Activated gamma-delta T cell (primary cell): Measurements from ENCODE around the gene SNAPC3.

Source experiments
- DNase-seq: peaks from one replicate; lab custom pipeline; 2025; lab: John Stamatoyannopoulos, UW

The SNAPC3 gene

DNA sequence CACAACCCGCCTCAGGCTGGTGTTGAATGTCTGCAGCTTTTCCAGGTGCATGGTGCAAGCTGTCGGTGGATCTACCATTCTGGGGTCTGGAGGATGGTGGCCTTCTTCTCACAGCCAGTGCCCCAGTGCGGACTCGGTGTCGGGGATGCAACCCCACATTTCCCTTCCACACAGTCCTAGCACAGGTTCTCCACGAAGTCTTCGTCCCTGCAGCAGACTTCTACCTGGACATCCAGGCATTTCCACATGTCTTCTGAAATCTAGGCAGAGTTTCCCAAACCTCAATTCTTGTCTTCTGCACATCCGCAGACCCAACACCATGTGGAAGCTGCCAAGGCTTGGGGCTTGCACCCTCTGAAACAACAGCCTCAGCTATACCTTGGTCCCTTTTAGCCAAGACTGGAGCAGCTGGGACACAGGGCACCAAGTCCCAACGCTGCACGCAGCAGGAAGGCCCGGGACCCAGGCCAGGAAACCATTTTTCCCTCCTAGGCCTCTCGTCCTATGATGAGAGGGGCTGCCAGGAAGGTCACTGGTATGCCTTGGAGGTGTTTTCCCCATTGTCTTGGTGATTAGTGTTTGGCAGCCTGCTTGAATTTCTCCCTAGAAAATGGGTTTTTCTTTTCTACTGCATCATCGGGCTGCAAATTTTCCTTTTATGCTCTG, 69.9 kb downstream of the SNAPC3 start:
- no peak for DNase-seq

DNA sequence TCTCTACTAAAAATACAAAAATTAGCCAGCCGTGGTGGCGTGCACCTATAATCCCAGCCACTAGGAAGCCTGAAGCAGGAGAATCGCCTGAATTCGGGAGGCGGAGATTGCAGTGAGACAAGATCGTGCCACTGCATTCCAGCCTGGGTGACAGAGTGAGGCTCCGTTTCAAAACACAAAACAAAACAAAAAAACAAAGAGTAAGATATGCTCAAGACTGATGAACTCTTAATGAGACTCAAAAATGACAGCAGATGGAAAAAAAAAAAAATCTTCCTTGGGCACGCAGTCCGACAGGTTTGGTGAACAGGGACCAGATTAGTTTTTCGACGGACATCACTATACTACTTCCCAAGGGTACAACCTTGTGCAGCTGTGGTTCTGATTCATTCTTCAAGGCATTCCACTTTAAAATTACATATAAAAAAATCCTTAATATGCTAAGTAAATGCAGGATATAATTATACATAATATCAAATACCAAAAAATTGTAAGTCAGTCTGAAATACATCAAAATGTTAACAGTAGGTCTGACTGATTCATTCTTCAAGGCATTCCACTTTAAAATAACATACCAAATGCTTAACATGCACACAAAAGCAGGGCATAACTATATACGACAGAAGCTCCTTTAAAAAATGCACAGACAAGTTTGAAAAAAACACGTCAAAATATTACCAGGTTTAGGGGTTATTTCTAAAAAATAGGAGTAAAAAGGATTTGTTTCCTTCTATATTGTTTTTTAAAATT, 75.7 kb downstream of the SNAPC3 start:
- DNase-seq: no peak

DNA sequence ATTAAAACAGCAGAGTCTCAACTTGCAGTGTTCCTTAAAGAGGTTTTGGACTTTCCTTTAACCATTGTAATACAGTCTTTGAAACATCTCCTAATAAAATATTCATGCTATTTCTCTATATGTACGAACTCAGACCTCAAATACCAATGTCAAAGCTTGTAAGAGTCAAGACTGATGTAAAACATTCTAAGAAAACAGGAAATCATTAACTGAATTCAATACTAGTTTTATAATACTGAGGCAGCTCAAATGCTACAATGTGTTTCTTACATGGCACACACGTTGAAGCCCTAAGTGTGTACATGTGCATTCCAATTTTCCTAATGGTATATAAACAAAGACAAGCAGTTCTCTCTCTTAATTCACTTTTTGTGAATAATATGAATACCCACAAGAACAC, 76.5 kb downstream of the SNAPC3 start:
- DNase-seq: no peak

DNA sequence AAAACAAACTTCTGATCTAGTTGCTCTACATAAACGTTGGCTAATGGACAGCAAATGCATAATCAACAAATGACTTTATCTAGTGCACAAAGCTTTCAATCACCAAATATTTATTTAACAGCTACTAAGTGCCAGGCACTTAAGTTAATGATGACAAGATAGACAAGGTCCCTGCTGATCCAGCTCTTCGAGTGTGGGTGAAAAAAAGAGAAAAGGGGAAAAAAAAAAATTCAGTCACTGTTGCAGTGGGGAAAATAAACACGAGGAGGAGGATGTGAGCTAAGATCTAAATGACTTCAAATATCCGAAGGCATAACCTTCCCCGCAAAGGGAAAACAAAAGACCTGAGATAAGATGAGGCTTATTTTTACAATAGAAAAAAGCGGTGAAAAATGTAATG, 78.5 kb downstream of the SNAPC3 start:
- no peak for DNase-seq

DNA sequence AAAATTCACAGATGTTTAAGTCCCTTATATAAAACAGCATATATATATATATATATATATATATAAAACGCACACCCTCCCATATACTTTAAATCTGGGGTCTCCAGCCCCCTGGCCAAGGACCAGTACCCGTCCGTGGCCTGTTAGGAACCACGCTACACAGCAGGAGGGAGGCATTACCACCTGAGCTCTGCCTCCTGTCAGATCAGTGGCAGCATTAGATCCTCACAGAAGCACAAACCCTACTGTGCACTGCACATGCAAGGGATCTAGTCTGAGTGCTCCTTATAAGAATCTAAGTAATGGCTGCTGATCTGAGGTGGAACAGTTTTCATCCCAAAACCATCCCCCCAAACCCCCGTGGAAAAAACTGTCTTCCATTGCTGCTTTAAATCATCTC, 79.1 kb downstream of the SNAPC3 start:
- DNase-seq: no peak

DNA sequence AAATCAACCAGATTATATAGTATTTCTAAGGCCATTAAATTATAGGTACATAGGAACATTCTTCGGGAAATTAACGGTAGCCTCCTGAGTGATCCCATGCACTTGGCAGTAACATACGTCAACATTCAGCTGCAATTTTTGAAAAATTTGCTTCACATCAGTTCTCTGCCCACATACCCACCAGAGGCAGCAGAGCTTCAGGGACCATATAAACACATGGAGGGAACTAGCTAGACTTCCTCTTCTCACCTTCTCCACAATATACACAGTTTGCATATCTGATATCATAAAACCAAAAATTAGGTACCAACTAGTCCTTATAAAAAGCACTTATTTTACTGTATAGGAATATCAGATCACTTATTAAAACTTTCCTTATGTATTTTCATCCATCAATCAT, 83.2 kb downstream of the SNAPC3 start:
- no peak for DNase-seq

DNA sequence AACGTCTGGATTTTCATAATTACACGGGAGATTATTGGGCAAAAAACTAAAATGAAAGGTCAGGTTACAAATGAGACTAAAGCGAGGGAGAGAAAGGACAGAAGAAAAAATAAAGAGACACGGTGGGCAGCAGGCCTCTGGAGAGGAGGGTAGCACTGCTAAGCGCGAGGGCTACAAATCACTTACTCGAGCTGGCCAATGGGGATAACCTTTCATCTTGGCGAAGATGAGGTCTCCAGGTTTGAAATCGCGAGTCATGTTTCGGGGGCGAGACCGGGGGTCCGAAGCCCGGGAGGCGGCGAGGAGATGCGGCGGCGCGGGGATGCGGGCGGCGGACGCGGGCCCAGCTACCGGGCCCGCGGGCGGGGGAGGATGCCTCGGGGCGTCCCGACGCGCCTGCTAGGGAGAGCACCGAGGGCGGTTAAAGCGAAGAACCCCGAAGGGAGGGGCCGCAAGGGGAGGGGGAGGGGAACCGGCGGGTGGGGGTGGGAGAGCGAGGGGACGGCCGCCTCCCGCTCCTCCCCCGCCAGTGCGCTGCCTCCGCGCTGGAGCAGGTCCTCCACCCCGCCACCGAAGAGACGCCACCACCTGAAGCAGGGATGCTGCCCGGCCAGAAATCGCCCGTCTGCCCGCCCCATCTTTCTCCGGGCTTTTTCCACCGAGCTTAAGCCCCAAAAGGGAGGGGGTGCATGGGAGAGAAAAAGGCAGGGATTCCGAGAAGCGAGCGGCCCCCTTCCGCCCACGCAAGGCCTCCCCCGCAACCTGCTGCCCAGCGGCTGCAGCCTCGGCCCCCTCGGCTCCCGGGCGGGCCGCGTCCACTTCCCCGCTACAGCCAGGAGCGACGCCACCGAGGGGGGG, 87.5 kb downstream of the SNAPC3 start:
- peak; percentile 42 for DNase-seq

DNA sequence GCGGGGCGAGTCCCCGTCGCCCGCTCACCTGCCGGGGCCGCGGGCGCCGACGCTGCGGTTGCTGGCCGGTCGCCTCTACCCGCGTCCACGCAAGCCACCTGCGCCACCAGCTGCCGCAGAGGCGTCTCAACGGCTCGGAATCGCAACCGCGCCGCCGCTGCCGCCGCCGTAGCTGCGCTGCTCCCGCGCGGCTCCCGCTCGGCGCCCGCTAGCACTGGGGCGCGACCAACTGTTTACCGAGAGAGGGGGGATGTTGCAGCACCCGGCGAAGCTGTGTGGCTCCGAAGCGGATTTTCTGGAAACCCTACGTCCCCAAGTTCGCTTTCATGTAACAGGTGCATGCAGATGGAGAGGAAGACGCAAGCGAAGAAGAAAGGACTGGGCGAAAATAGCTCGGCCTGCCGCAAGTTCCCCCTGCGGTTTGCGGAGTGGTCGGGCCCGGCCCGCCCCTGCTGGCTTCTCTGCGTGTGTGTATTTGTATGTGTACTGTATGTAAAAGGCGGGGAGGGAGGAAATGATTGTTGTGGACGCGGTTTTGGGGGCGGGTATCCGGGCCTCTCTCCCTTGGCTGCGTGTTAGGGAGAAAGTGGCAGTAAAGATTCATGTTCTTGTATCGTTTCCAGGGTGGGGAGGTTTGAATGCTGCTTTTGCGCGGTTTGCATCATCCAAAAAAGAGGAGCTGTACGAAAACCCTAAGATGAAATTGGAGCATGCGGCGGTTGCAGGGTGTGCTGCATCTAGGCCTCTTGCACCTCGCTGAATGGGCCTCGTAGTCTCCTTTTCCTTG, 88.3 kb downstream of the SNAPC3 start, which contains the start of gene PSIP1:
Gene PSIP1 (minus strand): TSS at position 182 of the 787 bp plus-strand sequence. CDS start 782 bp downstream, outside the sequence.
- peak; percentile 73 for DNase-seq
